GM12878 (cell line): ENCODE results near the gene RBM10. TPM values are rescaled to one million over a fixed set of nuclear protein-coding genes. Genes with fewer than 3 reads are reported as not detected.
A peak's percentile ranks its signal among the peaks of the same experiment; 100 is the strongest.

Experiments
- ATAC-seq: fragments of 200-7000 bp; cut with Tn5 transposase; 3 replicates; pipeline ENCODE4 v1.9.1; 2020; ENCODE audit warnings: mild to moderate bottlenecking, moderate library complexity
- BruUV-seq: library from RNA; stranded (reverse); fragments of 400-500 nt; replicated peaks from 2 replicates; lab custom pipeline; 2021; lab: Mats Ljungman, UMichigan
- CTCF ChIA-PET: fragments of 300-600 bp; sonication (Branson Sonifier 250); formaldehyde crosslinking; extraction: SDS; loops from one replicate; lab custom pipeline; 2021; ENCODE audit warnings: inconsistent platforms; lab: Yijun Ruan, JAX
- POLR2A ChIA-PET: fragments of 350-600 bp; formaldehyde crosslinking; extraction: SDS; loops from one replicate; lab custom pipeline; 2021; ENCODE audit warnings: inconsistent platforms; lab: Charles Lee
- RAD21 ChIA-PET: fragments of 300-600 bp; sonication (Branson Sonifier 250); formaldehyde crosslinking; loops from one replicate; lab custom pipeline; 2023; ENCODE audit warnings: antibody characterized with exemption; ENCODE audit not compliant: unreplicated experiment; lab: Charles Lee
- SMC1A ChIA-PET: fragments of 300-600 bp; sonication (Branson Sonifier 250); formaldehyde crosslinking; loops from one replicate; lab custom pipeline; 2023; ENCODE audit not compliant: unreplicated experiment, uncharacterized antibody; lab: Charles Lee
- DNase-seq: peaks from one replicate; pipeline ENCODE4 v3.0.0-alpha.2; 2011; ENCODE audit warnings: low read depth, low spot score
- FAIRE-seq: peaks from 3 replicates; lab custom pipeline; 2011; peaks lifted over from hg19 to GRCh38; lab: Jason Lieb, UNC
- H2AFZ ChIP-seq: 2 replicates; pipeline ENCODE4 v1.6.0; 2011; ENCODE audit warnings: low read depth, low read length, control low read depth; ENCODE audit not compliant: control insufficient read depth
- H3K27ac ChIP-seq: 2 replicates; pipeline ENCODE4 v1.5.1; 2011; ENCODE audit warnings: control low read depth; ENCODE audit not compliant: control insufficient read depth, insufficient read depth
- H3K27me3 ChIP-seq, 2 experiments: replicated peaks in 1 of 2; 2 replicates each; pipeline versions ENCODE4 v1.6.0 to v1.6.1; 2011; ENCODE audit warnings: low read length in 1 of 2; ENCODE audit not compliant: control insufficient read depth in 2 of 2, insufficient read depth in 2 of 2
- H3K36me3 ChIP-seq, 2 experiments: 2 replicates each; pipeline ENCODE4 v1.5.1; 2011; ENCODE audit warnings: low read length in 1 of 2; ENCODE audit not compliant: control insufficient read depth in 2 of 2, insufficient read depth in 2 of 2
- H3K4me1 ChIP-seq: 2 replicates; pipeline ENCODE4 v1.6.1; 2011; ENCODE audit warnings: mild to moderate bottlenecking, low read length, moderate library complexity, mixed read lengths; ENCODE audit not compliant: control insufficient read depth, insufficient read depth
- H3K4me2 ChIP-seq: 2 replicates; pipeline ENCODE4 v1.6.0; 2011; ENCODE audit warnings: control low read depth; ENCODE audit not compliant: control insufficient read depth, insufficient read depth
- H3K4me3 ChIP-seq: fragments of 200-600 bp; sonication (generic); 2 replicates; pipeline ENCODE4 v1.5.1; 2016
- H3K79me2 ChIP-seq: 2 replicates; pipeline ENCODE4 v1.6.0; 2011; ENCODE audit warnings: low read length; ENCODE audit not compliant: control insufficient read depth, insufficient read depth
- H3K9ac ChIP-seq: 2 replicates; pipeline ENCODE4 v1.8.0; 2011; ENCODE audit warnings: low read length, control low read depth, mixed read lengths; ENCODE audit not compliant: control insufficient read depth, insufficient read depth
- H3K9me3 ChIP-seq: replicated peaks from 3 replicates; pipeline ENCODE4 v1.5.1; 2011; ENCODE audit warnings: mild to moderate bottlenecking, low read length; ENCODE audit not compliant: control insufficient read depth, insufficient read depth
- H4K20me1 ChIP-seq: 2 replicates; pipeline ENCODE4 v1.6.0; 2011; ENCODE audit not compliant: control insufficient read depth, insufficient read depth
- SIX5 ChIP-seq: IDR thresholded peaks from 2 replicates; pipeline ENCODE4 v1.6.1; 2011; ENCODE audit warnings: mild to moderate bottlenecking, low read depth, low read length, moderate library complexity; ENCODE audit not compliant: severe bottlenecking
- ZNF592 ChIP-seq: fragments of 450-650 bp; IDR thresholded peaks from 2 replicates; pipeline ENCODE4 v1.6.1; 2017; ENCODE audit warnings: mild to moderate bottlenecking, moderate library complexity
- WGBS: methylation state at CpG from one replicate; pipeline ENCODE4 v1.1.6; 2016; ENCODE audit warnings: low lambda C conversion rate; ENCODE audit not compliant: insufficient replicate concordance, insufficient coverage; ENCODE audit errors: missing lambda C conversion rate; 5-methylcytosine and 5-hydroxymethylcytosine counted together
- in situ Hi-C: fragments of 300-500 bp; cut with MboI; formaldehyde crosslinking; loops from 9 replicates; pipeline ENCODE4 v1.14.3; 2018; ENCODE audit warnings: mixed read lengths
- intact Hi-C: fragments of 100-400 bp; cut with micrococcal nuclease; formaldehyde crosslinking; loops from one replicate; pipeline ENCODE4 v1.14.2; 2022; ENCODE audit not compliant: unreplicated experiment
- polyA plus RNA-seq, 11 experiments: library from polyadenylated mRNA; depleted of rRNA in 4 of 11; unstranded in 6 of 11; stranded (reverse) in 5 of 11; fragments of >200 nt; fragmentation: Nextera tagmentation in 4 of 11; fragmentation: Illumina TruSeq in 1 of 11; extraction: Ambion mirVana in 4 of 11; extraction: Trizol in 1 of 11; gene quantifications; 1 replicate in 1 of 11; 2 replicates in 10 of 11; pipeline versions ENCODE4 v1.2.1 to v1.2.3, GENCODE V29; 2011 to 2016; ENCODE audit warnings: inconsistent platforms in 2 of 11, missing spikeins in 2 of 11, low read depth in 1 of 11
- total RNA-seq, 4 experiments: library from RNA; depleted of rRNA in 3 of 4; stranded (reverse); fragments of >200 nt in 3 of 4; fragmentation: Illumina TruSeq in 1 of 4; extraction: Trizol in 1 of 4; gene quantifications; 2 replicates each; pipeline versions ENCODE4 v1.2.1 to v1.2.3, GENCODE V29; 2013 to 2021
- TF ChIP-seq, protein P1 (sequence below): fragments of 450-650 bp; IDR thresholded peaks from 2 replicates; pipeline ENCODE4 v1.6.1; 2017; ENCODE audit warnings: borderline replicate concordance

The RBM10 gene
- total and polyA plus RNA-seq, 10 of the 15 experiments (the other 5 are each of a cell fraction or from before 2014, with no cell fraction given) = 1.4 to 60.0 (median 29.8) TPM

- intact Hi-C loops = loop anchor here (1.0 kb wide), 1 partner anchor 14 kb away; the partner anchor contains the start of gene NDUFB11
- no peak for ATAC-seq
- Histone ChIP-seq H3K27me3 (0 out of 4 replicates have a peak, but pooled peaks cover 0 to 1% of the 10 kb centered on the region in 2 experiments), H3K4me1 (no peaks in the 10 kb centered on the region), H3K9ac (peak overlapping the region; percentile 25), H3K27ac (no peak overlapping the region), H2AFZ (no peak overlapping the region), H3K4me3 (peak overlapping the region; percentile 63), H3K9me3 (no peaks in the 10 kb centered on the region), H3K4me2 (no peak overlapping the region), H4K20me1 (no peaks in the 10 kb centered on the region), H3K36me3 (no peaks in the 10 kb centered on the region), H3K79me2 (peaks cover 2% of the 10 kb centered on the region)
- ChIA-PET POLR2A (interaction anchor here (0.6 to 1.5 kb wide), 3 partner anchors 14 to 245 kb away, joined by 3 to 5 read pairs (median 4); partner anchors contain the start of genes NDUFB11 and RBM10), RAD21 (no interaction called here), SMC1A (no interaction called here), CTCF (interaction anchor here (1.2 kb wide), 1 partner anchor 15 kb away, joined by 4 read pairs; the partner anchor contains the start of genes NDUFB11 and RBM10)
- WGBS = 59% methylated on average over 11 of the region's 11 CpGs
- no peak for TF ChIP-seq SIX5
- no peak for TF ChIP-seq ZNF592
- TF ChIP-seq, protein P1, sequence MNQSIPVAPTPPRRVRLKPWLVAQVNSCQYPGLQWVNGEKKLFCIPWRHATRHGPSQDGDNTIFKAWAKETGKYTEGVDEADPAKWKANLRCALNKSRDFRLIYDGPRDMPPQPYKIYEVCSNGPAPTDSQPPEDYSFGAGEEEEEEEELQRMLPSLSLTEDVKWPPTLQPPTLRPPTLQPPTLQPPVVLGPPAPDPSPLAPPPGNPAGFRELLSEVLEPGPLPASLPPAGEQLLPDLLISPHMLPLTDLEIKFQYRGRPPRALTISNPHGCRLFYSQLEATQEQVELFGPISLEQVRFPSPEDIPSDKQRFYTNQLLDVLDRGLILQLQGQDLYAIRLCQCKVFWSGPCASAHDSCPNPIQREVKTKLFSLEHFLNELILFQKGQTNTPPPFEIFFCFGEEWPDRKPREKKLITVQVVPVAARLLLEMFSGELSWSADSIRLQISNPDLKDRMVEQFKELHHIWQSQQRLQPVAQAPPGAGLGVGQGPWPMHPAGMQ = no peak
- no peak for FAIRE-seq
- no peak for DNase-seq
- in situ Hi-C loops = no loop called here
- BruUV-seq = no TSS peak
Measured at GRCh38 chrX:47129899-47130358, 15.1 kb upstream of the RBM10 start.
